Gastroesophageal sphincter (tissue), 4 donors: ENCODE measurements around the gene PRR35. TPM values are rescaled to one million over a fixed set of nuclear protein-coding genes. Genes with fewer than 3 reads are reported as not detected.

Source experiments
- ATAC-seq: fragments of 150-250 bp; one replicate; pipeline ENCODE4 v1.9.1; 2016; ENCODE audit warnings: mild to moderate bottlenecking, moderate library complexity
- H3K27ac ChIP-seq, 4 donors: fragments of 200-600 bp; sonication (generic) in 3 of 4; 1 replicate in 3 of 4; 2 replicates in 1 of 4; pipeline ENCODE4 v1.5.1; 2016 to 2019
- H3K27me3 ChIP-seq: fragments of 200-600 bp; sonication (generic); one replicate; pipeline ENCODE4 v1.5.1; 2019
- H3K36me3 ChIP-seq, 2 donors: fragments of 200-600 bp; sonication (generic); one replicate each; pipeline ENCODE4 v1.5.1; 2019; ENCODE audit warnings: control low read depth in 1 of 2
- H3K4me1 ChIP-seq, 3 donors: fragments of 200-600 bp; sonication (generic); 1 replicate in 2 of 3; 2 replicates in 1 of 3; pipeline ENCODE4 v1.5.1; 2016 to 2019; ENCODE audit warnings: control low read depth in 2 of 3
- H3K4me3 ChIP-seq, 2 donors: fragments of 200-600 bp; sonication (generic); one replicate each; pipeline ENCODE4 v1.5.1; 2019; ENCODE audit warnings: mild to moderate bottlenecking in 1 of 2, moderate library complexity in 1 of 2
- H3K9me3 ChIP-seq, 3 donors: fragments of 200-600 bp; sonication (generic); one replicate each; pipeline ENCODE4 v1.5.1; 2017 to 2019; ENCODE audit warnings: control low read depth in 2 of 3
- CTCF ChIP-seq, 4 experiments: fragments of 200-600 bp in 2 of 4; fragments of 450-650 bp in 2 of 4; sonication (generic) in 1 of 4; IDR thresholded peaks; one replicate each; pipeline ENCODE4 v1.5.1; 2017 to 2019; ENCODE audit warnings: antibody characterized with exemption in 4 of 4, mild to moderate bottlenecking in 2 of 4, moderate library complexity in 2 of 4
- EP300 ChIP-seq: sonication (generic); formaldehyde crosslinking; IDR thresholded peaks from one replicate; pipeline ENCODE4 v1.6.1; 2017; ENCODE audit warnings: antibody characterized with exemption, mild to moderate bottlenecking
- POLR2A ChIP-seq, 2 donors: fragments of 450-650 bp; IDR thresholded peaks; one replicate each; pipeline ENCODE4 v1.6.1; 2017; ENCODE audit warnings: antibody characterized with exemption in 2 of 2, mild to moderate bottlenecking in 2 of 2, moderate library complexity in 1 of 2
- POLR2AphosphoS5 ChIP-seq: sonication (generic); formaldehyde crosslinking; IDR thresholded peaks from one replicate; pipeline ENCODE4 v1.6.1; 2017; ENCODE audit warnings: antibody characterized with exemption
- WGBS, 2 donors: methylation state at CpG; one replicate each; pipeline ENCODE4 v1.1.5; 2018; ENCODE audit warnings: low coverage in 1 of 2; 5-methylcytosine and 5-hydroxymethylcytosine counted together
- total RNA-seq, 4 donors: library from RNA; depleted of rRNA; stranded (reverse); fragments of >200 nt; gene quantifications; one replicate each; pipeline ENCODE4 v1.1.0, GENCODE V29; 2016

Gene PRR35
- total RNA-seq, 4 donors from 2014 or later: not detected

GRCh38 chr16:558298-559020, 1.7 kb upstream of the PRR35 start:
- TF ChIP-seq POLR2A (IDR thresholded peaks at IDR 0.05) (no peak), CTCF (IDR thresholded peaks at IDR 0.05) (no peak), POLR2AphosphoS5 (no peak), EP300 (no peak)
- peaks cover 0 to 7% of the 10 kb centered on the region in 2 donors for H3K36me3 ChIP-seq
- peaks cover 0 to 23% (median 5%) of the 10 kb centered on the region in 3 donors for H3K4me1 ChIP-seq
- H3K27me3 ChIP-seq: peaks cover 56% of the 10 kb centered on the region
- ATAC-seq: no peak
- WGBS, 2 donors: 40% methylated on average over 4 of the region's 22 CpGs; no CpG with 5 or more reads in 1 of the 2 donors
- H3K4me3 ChIP-seq: no peak overlapping the region
- no peak overlapping the region for H3K27ac ChIP-seq
- H3K9me3 ChIP-seq: no peaks in the 10 kb centered on the region

GRCh38 chr16:559021-559380, 1.2 kb upstream of the PRR35 start:
- Histone ChIP-seq H3K27me3 (peaks cover 61% of the 10 kb centered on the region), H3K4me3 (no peak overlapping the region), H3K36me3 (peaks cover 0 to 2% of the 10 kb centered on the region in 2 donors), H3K27ac (no peak overlapping the region), H3K9me3 (no peaks in the 10 kb centered on the region), H3K4me1 (peaks cover 0 to 23% (median 5%) of the 10 kb centered on the region in 3 donors)
- TF ChIP-seq CTCF (IDR thresholded peaks at IDR 0.05) (no peak), EP300 (no peak), POLR2AphosphoS5 (no peak), POLR2A (IDR thresholded peaks at IDR 0.05) (no peak)
- no CpG with 5 or more reads among the region's 15 CpGs for WGBS, 2 donors
- ATAC-seq: no peak

- no CpG with 5 or more reads among the region's 62 CpGs for WGBS, 2 donors
- peaks cover 0 to 23% (median 5%) of the 10 kb centered on the region in 3 donors for H3K4me1 ChIP-seq
- H3K4me3 ChIP-seq: no peak overlapping the region
- H3K27me3 ChIP-seq: peaks cover 67% of the 10 kb centered on the region
- no peak overlapping the region for H3K27ac ChIP-seq
- H3K9me3 ChIP-seq: no peaks in the 10 kb centered on the region
- H3K36me3 ChIP-seq: no peaks in the 10 kb centered on the region
- ATAC-seq: no peak
- TF ChIP-seq POLR2A (IDR thresholded peaks at IDR 0.05) (no peak), EP300 (no peak), POLR2AphosphoS5 (no peak), CTCF (IDR thresholded peaks at IDR 0.05) (no peak)
Measured at GRCh38 chr16:559411-560203, 587 bp upstream of the PRR35 start.

GRCh38 chr16:560701-561412, 663 bp downstream of the PRR35 start:
- H3K4me1 ChIP-seq: peaks cover 0 to 36% (median 11%) of the 10 kb centered on the region in 3 donors
- H3K27me3 ChIP-seq: peaks cover 75% of the 10 kb centered on the region
- peak overlapping the region in 1 of 2 donors; percentile 27 for H3K4me3 ChIP-seq
- H3K36me3 ChIP-seq: no peaks in the 10 kb centered on the region
- TF ChIP-seq EP300 (no peak), POLR2AphosphoS5 (no peak)
- 3% methylated on average over 11 of the region's 54 CpGs; no CpG with 5 or more reads in 1 of the 2 donors for WGBS, 2 donors
- H3K9me3 ChIP-seq: no peaks in the 10 kb centered on the region
- no peak for ATAC-seq
- H3K27ac ChIP-seq: no peak overlapping the region

GRCh38 chr16:561413-561794, 1.2 kb downstream of the PRR35 start:
- no peak for ATAC-seq
- Histone ChIP-seq H3K36me3 (no peaks in the 10 kb centered on the region), H3K4me3 (no peak overlapping the region), H3K27ac (no peak overlapping the region), H3K4me1 (peaks cover 0 to 41% (median 16%) of the 10 kb centered on the region in 3 donors), H3K9me3 (no peaks in the 10 kb centered on the region), H3K27me3 (peaks cover 75% of the 10 kb centered on the region)
- WGBS, 2 donors: no CpG with 5 or more reads among the region's 15 CpGs
- TF ChIP-seq CTCF (IDR thresholded peaks at IDR 0.05) (no peak), EP300 (no peak), POLR2AphosphoS5 (no peak), POLR2A (IDR thresholded peaks at IDR 0.05) (no peak)
